ENCODE measurements around the gene SLC25A23. TPM values are rescaled to one million over a fixed set of nuclear protein-coding genes. Genes with fewer than 3 reads are reported as not detected.

SLC25A23 gene
- total and polyA plus RNA-seq, 9 of the 15 experiments (the other 6 are each of a cell fraction or from before 2014, with no cell fraction given), result 6.1 to 72.0 (median 26.6) TPM

DNA sequence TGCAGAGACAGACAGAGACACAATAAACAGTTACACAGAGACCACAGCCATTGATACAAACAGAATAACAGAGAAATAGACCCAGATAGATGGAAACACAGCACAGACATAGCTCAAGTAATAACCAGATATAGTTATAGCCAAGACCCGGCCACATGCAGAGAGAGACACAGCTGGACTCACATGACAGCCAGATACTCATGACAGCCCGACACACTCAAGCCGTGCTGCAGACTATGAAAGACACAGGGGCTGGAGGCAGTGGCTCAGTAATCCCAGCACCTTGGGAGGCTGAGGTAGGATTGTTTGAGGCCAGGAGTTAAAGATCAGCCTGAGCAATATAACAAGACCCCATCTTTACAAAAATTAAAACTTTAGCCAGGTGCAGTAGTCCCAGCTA lies 23.6 kb upstream of the SLC25A23 start (continued):
- TF ChIP-seq, protein P1, sequence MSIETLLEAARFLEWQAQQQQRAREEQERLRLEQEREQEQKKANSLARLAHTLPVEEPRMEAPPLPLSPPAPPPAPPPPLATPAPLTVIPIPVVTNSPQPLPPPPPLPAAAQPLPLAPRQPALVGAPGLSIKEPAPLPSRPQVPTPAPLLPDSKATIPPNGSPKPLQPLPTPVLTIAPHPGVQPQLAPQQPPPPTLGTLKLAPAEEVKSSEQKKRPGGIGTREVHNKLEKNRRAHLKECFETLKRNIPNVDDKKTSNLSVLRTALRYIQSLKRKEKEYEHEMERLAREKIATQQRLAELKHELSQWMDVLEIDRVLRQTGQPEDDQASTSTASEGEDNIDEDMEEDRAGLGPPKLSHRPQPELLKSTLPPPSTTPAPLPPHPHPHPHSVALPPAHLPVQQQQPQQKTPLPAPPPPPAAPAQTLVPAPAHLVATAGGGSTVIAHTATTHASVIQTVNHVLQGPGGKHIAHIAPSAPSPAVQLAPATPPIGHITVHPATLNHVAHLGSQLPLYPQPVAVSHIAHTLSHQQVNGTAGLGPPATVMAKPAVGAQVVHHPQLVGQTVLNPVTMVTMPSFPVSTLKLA (conservative IDR thresholded peaks at IDR 0.05), result no peak
- TF ChIP-seq NCOA4 (IDR thresholded peaks at IDR 0.05; ENCODE audit: partially characterized antibody), result no peak
- no peak for TF ChIP-seq HDAC1 (IDR thresholded peaks at IDR 0.05)
- no peak for TF ChIP-seq POLR2AphosphoS5 (IDR thresholded peaks at IDR 0.05; ENCODE audit: control insufficient read depth, insufficient read depth, low read depth, low read length)
- TF ChIP-seq SMARCA5 (IDR thresholded peaks at IDR 0.05), result no peak
- TF ChIP-seq BCL6 (CRISPR knock-in tag; IDR thresholded peaks at IDR 0.05), result no peak
- TF ChIP-seq HDAC2 (IDR thresholded peaks at IDR 0.05), result no peak
- TF ChIP-seq LCOR (CRISPR knock-in tag; IDR thresholded peaks at IDR 0.05), result no peak

GRCh38 chr19:6482343-6482686 lies 22.7 kb upstream of the SLC25A23 start:
- no peaks in the 10 kb centered on the region for H3K27me3 ChIP-seq (ENCODE audit: control insufficient read depth in 2 of 2, insufficient read depth in 2 of 2, low read length in 2 of 2)
- no peaks in the 10 kb centered on the region for H3K79me2 ChIP-seq (ENCODE audit: control insufficient read depth, insufficient read depth, low read length)
- no peaks in the 10 kb centered on the region for H4K20me1 ChIP-seq (replicated peaks; ENCODE audit: control insufficient read depth, insufficient read depth, low read length)
- no peaks in the 10 kb centered on the region for H3K36me3 ChIP-seq (ENCODE audit: control insufficient read depth, insufficient read depth, low read length)
- no peak for TF ChIP-seq SIRT6 (IDR thresholded peaks at IDR 0.05; ENCODE audit: low read depth, low read length)
- TF ChIP-seq ZNF263 (CRISPR knock-in tag; IDR thresholded peaks at IDR 0.05; ENCODE audit: borderline replicate concordance), result 0 out of 2 replicates have a peak, but pooled peaks have one; percentile 19
- H3K9me1 ChIP-seq (ENCODE audit: control insufficient read depth, insufficient read depth, low read length), result no peaks in the 10 kb centered on the region
- ATAC-seq, result no peak
- in situ Hi-C loops (cut with MboI), result no loop called here
- H3K9me3 ChIP-seq (replicated peaks; ENCODE audit: control insufficient read depth, insufficient read depth, low read depth, low read length), result no peaks in the 10 kb centered on the region
- H3K4me1 ChIP-seq (replicated peaks in 1 of 2; ENCODE audit: control insufficient read depth in 2 of 2, insufficient read depth in 2 of 2, low read length in 2 of 2), result peaks cover 0 to 14% of the 10 kb centered on the region in 2 experiments; a peak in 4 of 5 replicates
- no TSS peak for BruUV-seq (replicated peaks)
- no peak overlapping the region for H3K27ac ChIP-seq (ENCODE audit: extremely low read depth, low read depth, low read length)
- no peak for FAIRE-seq
- intact Hi-C loops (cut with micrococcal nuclease), result no loop called here
- H3K4me3 ChIP-seq, result no peak overlapping the region
- H3K4me2 ChIP-seq (ENCODE audit: insufficient read depth, low read length), result peak overlapping the region; percentile 49; the same call in 1 of the 2 replicates
- H3K9ac ChIP-seq (ENCODE audit: insufficient read depth in 1 of 2, low read depth in 2 of 2, low read length in 2 of 2), result no peak overlapping the region
- DNase-seq (ENCODE audit: extremely low read depth in 1 of 4, low spot score in 3 of 4), result no peak
- POLR2A ChIA-PET, result interaction anchor here (0.9 kb wide), 1 partner anchor 19 kb away, joined by 3 read pairs; no protein-coding TSS in a partner anchor
- 73% methylated on average over 8 of the region's 8 CpGs for WGBS (ENCODE audit: insufficient coverage, low coverage, missing lambda C conversion rate)
- CTCF ChIA-PET (ENCODE audit: low intra/inter-chr PET ratio), result interaction anchor here (0.7 to 1.7 kb wide), 2 partner anchors 162 to 381 kb away, joined by 4 to 5 read pairs; no protein-coding TSS in a partner anchor
- peak overlapping the region; percentile 80; the same call in 1 of the 2 replicates for H2AFZ ChIP-seq (ENCODE audit: low read depth, low read length)

Measured in K562 (cell line).